Mucosa of descending colon (tissue), 3 donors: ENCODE measurements around the gene IGIP. TPM values are rescaled to one million over a fixed set of nuclear protein-coding genes. Genes with fewer than 3 reads are reported as not detected.

Source experiments
- ATAC-seq: fragments of 200-7000 bp; cut with Tn5 transposase; one replicate; pipeline ENCODE4 v1.9.1; 2020; ENCODE audit warnings: mild to moderate bottlenecking, moderate library complexity
- DNase-seq, 3 donors: peaks; one replicate each; pipeline ENCODE4 v3.0.0-alpha.2; 2020
- H3K36me3 ChIP-seq: fragments of 200-600 bp; one replicate; pipeline ENCODE4 v1.8.0; 2021; ENCODE audit warnings: low read depth, mild to moderate bottlenecking
- H3K4me1 ChIP-seq: fragments of 200-600 bp; one replicate; pipeline ENCODE4 v1.8.0; 2021; ENCODE audit warnings: low read depth, mild to moderate bottlenecking
- H3K4me3 ChIP-seq: fragments of 200-600 bp; one replicate; pipeline ENCODE4 v1.8.0; 2021; ENCODE audit warnings: mild to moderate bottlenecking
- H3K9me3 ChIP-seq: fragments of 200-600 bp; one replicate; pipeline ENCODE4 v1.8.0; 2021; ENCODE audit warnings: mild to moderate bottlenecking
- intact Hi-C, 2 donors: fragments of 100-400 bp; cut with DNase I in 1 of 2; cut with micrococcal nuclease in 1 of 2; formaldehyde crosslinking; loops; one replicate each; pipeline versions ENCODE4 v1.11.0 to v1.11.1; 2022; cut with DNase I, micrococcal nuclease
- long read RNA-seq, 2 donors: library from polyadenylated mRNA; unstranded; transcript quantifications; one replicate each; pipeline ENCODE4 v2.0.0, GENCODE V29; 2019 to 2021
- total RNA-seq, 3 donors: library from RNA; stranded (reverse); fragmentation: NEBNext Ultra II Directional in 2 of 3; extraction: Animal tissue kit (Norgen Biotek cat#: 25700) in 2 of 3; gene quantifications; one replicate each; pipeline versions ENCODE4 v1.2.1 to v1.2.4, GENCODE V29; 2021 to 2023
- TF ChIP-seq, protein P1 (sequence below): fragments of 200-600 bp; IDR thresholded peaks from one replicate; pipeline ENCODE4 v1.8.0; 2022; ENCODE audit warnings: antibody characterized with exemption, mild to moderate bottlenecking
- donor health status: DM: no; HTN: no; CAD: no; lungs with moderate emphysema.
- donor health status: DM: no; HTN: no; CAD: no.
- donor health status: DM: no; HTN: yes; CAD: no.

Gene IGIP
- total RNA-seq: 10 to 100 TPM in 1 of 3 donors, 1 to 10 TPM in 2; 8.1 to 25.1 (median 9.8) TPM
- long read RNA-seq, donor 1, partial matches to known transcripts: 0 of 2 reads
- long read RNA-seq, donor 1, other reads (novel, unspliced or antisense): 0 of 2 reads
- long read RNA-seq, donor 2: 0 reads

DNA sequence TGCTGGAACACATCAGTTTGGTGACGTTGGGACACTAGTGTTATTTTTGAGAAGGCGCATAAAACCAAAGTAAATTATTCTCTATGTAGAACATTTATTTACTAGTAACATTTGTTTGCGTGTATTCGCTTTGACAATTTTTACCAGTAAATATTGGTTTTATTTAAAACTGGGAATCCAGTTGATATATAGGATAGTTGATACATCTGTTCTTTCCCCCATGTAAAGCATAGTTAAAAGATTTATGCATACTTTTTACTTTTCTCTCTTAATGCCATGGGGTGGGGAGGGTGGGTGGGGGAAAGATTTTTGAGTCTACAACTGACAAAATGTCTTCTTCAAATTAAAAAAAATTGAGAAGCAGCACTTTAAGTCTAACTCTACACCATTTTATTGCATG lies at the start of gene IGIP:
Gene IGIP, plus strand, starts transcription at position 301 of the 400 bp plus-strand sequence. CDS start 2,540 bp downstream, outside the sequence.
- Histone ChIP-seq H3K4me1 (no peaks in the 10 kb centered on the region), H3K9me3 (no peaks in the 10 kb centered on the region), H3K36me3 (no peaks in the 10 kb centered on the region), H3K4me3 (no peak within 1 kb of the TSS)
- no peak for ATAC-seq
- no peak for DNase-seq
- TF ChIP-seq, protein P1, sequence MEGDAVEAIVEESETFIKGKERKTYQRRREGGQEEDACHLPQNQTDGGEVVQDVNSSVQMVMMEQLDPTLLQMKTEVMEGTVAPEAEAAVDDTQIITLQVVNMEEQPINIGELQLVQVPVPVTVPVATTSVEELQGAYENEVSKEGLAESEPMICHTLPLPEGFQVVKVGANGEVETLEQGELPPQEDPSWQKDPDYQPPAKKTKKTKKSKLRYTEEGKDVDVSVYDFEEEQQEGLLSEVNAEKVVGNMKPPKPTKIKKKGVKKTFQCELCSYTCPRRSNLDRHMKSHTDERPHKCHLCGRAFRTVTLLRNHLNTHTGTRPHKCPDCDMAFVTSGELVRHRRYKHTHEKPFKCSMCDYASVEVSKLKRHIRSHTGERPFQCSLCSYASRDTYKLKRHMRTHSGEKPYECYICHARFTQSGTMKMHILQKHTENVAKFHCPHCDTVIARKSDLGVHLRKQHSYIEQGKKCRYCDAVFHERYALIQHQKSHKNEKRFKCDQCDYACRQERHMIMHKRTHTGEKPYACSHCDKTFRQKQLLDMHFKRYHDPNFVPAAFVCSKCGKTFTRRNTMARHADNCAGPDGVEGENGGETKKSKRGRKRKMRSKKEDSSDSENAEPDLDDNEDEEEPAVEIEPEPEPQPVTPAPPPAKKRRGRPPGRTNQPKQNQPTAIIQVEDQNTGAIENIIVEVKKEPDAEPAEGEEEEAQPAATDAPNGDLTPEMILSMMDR: no peak
- intact Hi-C loops: no loop called here

DNA sequence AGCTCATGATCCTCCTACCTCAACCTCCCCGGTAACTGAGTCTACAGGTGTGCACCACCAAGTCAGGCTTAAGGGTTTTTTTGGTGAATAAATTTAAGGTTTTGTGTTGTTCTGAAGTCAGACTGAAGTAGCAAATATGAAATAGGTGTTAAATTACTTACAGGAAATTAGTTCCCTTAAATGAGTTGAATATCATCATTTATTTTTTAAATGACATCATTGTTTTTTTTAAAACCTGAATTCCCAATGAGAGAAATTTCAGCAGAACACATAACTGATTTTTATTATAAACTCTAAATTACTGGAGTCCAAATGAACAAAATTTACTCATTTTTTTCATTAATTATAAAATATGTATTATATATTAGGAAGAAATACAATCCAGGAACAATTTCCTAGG lies 49.6 kb upstream of the IGIP start:
- DNase-seq (no peak), ATAC-seq (no peak)
- H3K36me3 ChIP-seq: no peaks in the 10 kb centered on the region
- H3K4me3 ChIP-seq: no peak overlapping the region
- H3K9me3 ChIP-seq: no peaks in the 10 kb centered on the region
- intact Hi-C loops: no loop called here
- H3K4me1 ChIP-seq: no peaks in the 10 kb centered on the region
- TF ChIP-seq, protein P1: no peak

DNA sequence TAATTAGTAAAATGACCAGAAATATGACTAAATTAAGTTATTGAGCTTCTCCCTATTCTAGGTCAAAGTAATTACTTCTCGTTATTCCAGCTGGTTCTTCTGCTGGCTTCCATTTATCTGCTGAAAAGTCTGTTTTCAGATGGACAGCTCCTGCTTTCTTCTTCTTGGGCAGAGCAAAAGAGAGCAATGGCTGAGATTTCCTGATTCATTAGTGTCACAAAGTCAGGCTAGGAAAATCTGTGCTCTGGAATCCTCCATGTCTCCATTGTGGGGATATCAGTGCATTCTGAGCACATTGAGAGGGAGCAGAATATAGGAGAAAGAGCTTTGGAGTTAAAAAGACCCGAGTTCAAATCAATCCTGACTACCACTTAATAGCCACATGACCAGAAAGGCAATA lies 48.9 kb upstream of the IGIP start:
- ATAC-seq (no peak), DNase-seq (no peak)
- TF ChIP-seq, protein P1: no peak
- Histone ChIP-seq H3K4me3 (no peak overlapping the region), H3K36me3 (no peaks in the 10 kb centered on the region), H3K9me3 (no peaks in the 10 kb centered on the region), H3K4me1 (no peaks in the 10 kb centered on the region)
- intact Hi-C loops: no loop called here

DNA sequence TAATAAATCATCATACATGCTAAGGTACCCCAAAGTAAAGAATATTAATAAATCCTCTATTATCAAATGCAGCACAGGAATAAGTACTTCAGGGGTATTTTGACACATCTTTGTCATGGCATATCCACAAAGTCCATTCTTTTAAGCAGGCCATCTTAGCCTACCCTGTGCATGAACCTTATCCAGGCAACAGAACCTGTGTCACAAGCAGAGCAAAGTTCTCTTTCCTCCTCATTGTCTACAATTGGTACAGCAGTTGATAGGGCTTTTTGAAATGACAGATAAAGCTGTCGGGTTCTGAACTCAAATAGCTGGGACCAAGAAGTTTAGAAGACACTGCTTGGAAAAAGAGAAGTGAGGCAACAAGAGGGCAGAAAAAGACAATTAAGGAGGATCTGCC lies 42.6 kb upstream of the IGIP start:
- DNase-seq (no peak), ATAC-seq (no peak)
- TF ChIP-seq, protein P1: no peak
- no peaks in the 10 kb centered on the region for H3K9me3 ChIP-seq
- H3K4me1 ChIP-seq: no peaks in the 10 kb centered on the region
- no peaks in the 10 kb centered on the region for H3K36me3 ChIP-seq
- intact Hi-C loops: no loop called here
- H3K4me3 ChIP-seq: no peak overlapping the region

DNA sequence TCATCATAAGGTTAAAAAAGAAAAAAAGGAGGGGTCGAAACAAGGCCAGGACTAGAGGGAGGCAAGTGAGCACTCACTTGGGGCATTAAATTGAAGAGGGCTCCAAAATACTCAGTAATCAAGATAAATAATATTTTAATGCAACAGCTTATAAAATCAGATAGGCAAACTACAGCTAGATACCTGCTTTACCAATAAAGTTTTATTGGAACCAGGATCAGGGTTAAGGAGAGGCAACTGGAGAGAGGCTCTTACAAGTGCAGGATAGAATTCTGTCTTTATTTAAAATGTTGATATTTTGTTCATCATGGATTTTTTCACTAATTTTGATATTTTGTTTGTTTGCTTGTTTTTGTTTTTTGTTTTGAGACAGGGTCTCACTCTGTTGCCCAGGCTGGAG lies 42.1 kb upstream of the IGIP start:
- intact Hi-C loops: no loop called here
- ATAC-seq: no peak
- no peak for DNase-seq
- H3K36me3 ChIP-seq: no peaks in the 10 kb centered on the region
- H3K4me3 ChIP-seq: no peak overlapping the region
- TF ChIP-seq, protein P1: no peak
- H3K4me1 ChIP-seq: no peaks in the 10 kb centered on the region
- H3K9me3 ChIP-seq: no peaks in the 10 kb centered on the region

DNA sequence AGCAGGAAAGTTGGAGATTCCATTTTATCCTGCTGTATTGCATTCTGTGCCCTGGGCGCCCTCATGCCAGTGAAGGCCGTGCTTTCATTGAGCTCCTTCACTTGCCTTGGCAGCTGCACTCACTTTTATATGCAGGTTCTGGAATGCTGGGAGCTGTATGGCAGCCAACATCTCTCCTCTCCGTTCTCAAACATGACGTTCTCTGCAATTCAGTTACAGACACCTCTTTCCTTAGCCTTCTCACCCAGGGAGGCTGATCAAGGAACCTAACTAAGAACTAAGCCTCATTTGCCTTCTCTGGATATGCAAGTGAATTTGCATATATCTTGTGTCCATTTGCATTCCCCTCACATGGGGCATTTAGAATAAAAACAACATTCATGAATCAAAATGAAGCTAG lies 41.2 kb upstream of the IGIP start:
- TF ChIP-seq, protein P1: no peak
- Histone ChIP-seq H3K4me1 (no peaks in the 10 kb centered on the region), H3K36me3 (no peaks in the 10 kb centered on the region), H3K9me3 (no peaks in the 10 kb centered on the region), H3K4me3 (no peak overlapping the region)
- ATAC-seq (no peak), DNase-seq (no peak)
- intact Hi-C loops: no loop called here
